Suprapubic skin (tissue), 4 donors: Measurements from ENCODE around the gene ARFGEF3.

Experiments used
- EP300 ChIP-seq: sonication (generic); formaldehyde crosslinking; IDR thresholded peaks from one replicate; pipeline ENCODE4 v1.6.1; 2017; ENCODE audit warnings: antibody characterized with exemption
- POLR2A ChIP-seq, 2 donors: fragments of 450-650 bp; IDR thresholded peaks; one replicate each; pipeline ENCODE4 v1.6.1; 2017; ENCODE audit warnings: antibody characterized with exemption in 2 of 2, mild to moderate bottlenecking in 2 of 2, moderate library complexity in 2 of 2
- POLR2AphosphoS5 ChIP-seq, 3 donors: sonication (generic); formaldehyde crosslinking; IDR thresholded peaks; one replicate each; pipeline ENCODE4 v1.6.1; 2017; ENCODE audit warnings: antibody characterized with exemption in 3 of 3
- TF ChIP-seq, protein P1 (sequence below), 2 donors: fragments of 200-600 bp in 1 of 2; fragments of 450-650 bp in 1 of 2; sonication (generic) in 1 of 2; IDR thresholded peaks; one replicate each; pipeline ENCODE4 v1.5.1; 2016 to 2019; ENCODE audit warnings: antibody characterized with exemption in 2 of 2, mild to moderate bottlenecking in 1 of 2, moderate library complexity in 1 of 2

DNA sequence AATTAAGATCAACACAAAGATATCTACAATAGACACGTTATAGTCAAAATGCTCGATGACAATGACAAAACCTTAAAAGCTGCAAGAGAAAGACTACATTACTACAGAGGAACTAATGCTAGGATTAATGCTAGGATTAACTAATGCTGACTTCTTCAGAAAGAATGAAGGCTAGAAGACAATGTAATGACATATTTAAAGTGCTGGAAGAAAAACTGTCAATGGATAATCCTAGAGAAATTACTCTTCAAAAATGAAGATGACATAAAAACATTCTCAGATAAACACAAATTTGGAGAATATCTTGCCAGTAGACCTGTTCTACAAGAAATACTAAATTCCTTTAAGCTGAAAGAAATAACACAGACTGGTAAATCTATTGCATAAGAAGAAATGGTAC, 140.8 kb downstream of the ARFGEF3 start:
- TF ChIP-seq, protein P1, sequence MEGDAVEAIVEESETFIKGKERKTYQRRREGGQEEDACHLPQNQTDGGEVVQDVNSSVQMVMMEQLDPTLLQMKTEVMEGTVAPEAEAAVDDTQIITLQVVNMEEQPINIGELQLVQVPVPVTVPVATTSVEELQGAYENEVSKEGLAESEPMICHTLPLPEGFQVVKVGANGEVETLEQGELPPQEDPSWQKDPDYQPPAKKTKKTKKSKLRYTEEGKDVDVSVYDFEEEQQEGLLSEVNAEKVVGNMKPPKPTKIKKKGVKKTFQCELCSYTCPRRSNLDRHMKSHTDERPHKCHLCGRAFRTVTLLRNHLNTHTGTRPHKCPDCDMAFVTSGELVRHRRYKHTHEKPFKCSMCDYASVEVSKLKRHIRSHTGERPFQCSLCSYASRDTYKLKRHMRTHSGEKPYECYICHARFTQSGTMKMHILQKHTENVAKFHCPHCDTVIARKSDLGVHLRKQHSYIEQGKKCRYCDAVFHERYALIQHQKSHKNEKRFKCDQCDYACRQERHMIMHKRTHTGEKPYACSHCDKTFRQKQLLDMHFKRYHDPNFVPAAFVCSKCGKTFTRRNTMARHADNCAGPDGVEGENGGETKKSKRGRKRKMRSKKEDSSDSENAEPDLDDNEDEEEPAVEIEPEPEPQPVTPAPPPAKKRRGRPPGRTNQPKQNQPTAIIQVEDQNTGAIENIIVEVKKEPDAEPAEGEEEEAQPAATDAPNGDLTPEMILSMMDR (IDR thresholded peaks at IDR 0.05), result no peak
- TF ChIP-seq POLR2A (IDR thresholded peaks at IDR 0.05) (no peak), EP300 (no peak), POLR2AphosphoS5 (IDR thresholded peaks at IDR 0.05) (no peak)
